ENCODE measurements around the gene MYO18B. TPM values are rescaled to one million over a fixed set of nuclear protein-coding genes. Genes with fewer than 3 reads are reported as not detected.

The MYO18B gene
- total RNA-seq, 1 experiment from 2014 or later: not detected

DNA sequence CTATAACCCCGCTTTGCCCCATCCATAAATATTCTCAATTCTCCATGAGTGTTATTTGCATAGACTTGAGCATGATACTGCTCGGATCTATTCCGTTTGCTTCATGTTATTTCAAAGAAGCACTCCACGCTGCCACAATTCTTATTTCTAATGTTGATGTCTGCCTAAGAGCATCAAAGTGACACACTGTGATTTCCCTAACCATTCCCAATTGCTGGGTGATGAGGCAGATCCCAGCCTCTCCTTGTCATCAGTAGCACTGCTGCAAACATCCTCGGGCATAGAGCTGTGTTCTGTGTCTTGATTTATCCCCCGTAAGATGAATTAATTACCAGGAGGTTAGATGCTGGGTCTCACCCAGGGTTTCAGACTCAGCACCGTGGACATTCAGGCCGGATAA lies 249.0 kb downstream of the MYO18B start:
- DNase-seq (ENCODE audit: low spot score): no peak

DNA sequence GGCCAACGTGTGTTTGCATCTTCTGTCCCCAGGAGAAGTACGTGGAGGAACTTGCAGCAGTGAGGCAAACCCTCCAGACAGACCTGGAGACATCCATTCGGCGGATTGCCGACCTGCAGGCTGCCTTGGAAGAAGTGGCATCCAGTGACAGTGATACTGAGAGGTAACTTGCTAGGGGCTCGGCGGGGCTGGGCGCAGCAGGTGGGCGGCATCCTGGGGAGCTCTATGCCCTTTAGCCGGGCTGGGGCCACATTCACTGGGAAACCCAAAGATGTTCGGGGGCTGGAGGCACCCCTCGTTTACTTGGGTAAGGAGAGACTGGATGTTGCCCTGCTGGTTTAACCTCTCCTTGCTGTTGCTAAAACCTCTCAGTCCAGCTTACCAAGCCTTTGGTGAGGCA lies 250.3 kb downstream of the MYO18B start:
- no peak for DNase-seq (ENCODE audit: low spot score)

DNA sequence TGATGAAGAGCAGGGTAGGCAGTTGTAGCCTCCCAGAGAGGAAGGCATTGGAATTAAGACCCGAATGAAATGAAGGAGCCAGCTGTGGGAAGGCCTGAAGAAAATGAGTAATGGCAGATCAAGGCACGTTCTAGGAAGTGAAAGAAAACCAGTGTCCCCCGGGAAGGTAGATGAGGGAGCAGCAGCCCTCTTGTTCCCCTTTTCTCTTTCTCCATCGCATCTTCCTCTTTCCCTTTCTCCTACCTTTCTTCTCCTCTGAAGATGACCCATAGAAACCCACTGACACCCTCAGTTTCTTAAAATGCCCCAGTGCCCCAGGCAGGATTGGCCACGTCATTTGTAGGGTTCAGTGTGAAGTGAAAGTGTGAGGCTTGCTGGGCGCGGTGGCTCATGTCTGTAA lies 254.7 kb downstream of the MYO18B start:
- no peak for DNase-seq (ENCODE audit: low spot score)

DNA sequence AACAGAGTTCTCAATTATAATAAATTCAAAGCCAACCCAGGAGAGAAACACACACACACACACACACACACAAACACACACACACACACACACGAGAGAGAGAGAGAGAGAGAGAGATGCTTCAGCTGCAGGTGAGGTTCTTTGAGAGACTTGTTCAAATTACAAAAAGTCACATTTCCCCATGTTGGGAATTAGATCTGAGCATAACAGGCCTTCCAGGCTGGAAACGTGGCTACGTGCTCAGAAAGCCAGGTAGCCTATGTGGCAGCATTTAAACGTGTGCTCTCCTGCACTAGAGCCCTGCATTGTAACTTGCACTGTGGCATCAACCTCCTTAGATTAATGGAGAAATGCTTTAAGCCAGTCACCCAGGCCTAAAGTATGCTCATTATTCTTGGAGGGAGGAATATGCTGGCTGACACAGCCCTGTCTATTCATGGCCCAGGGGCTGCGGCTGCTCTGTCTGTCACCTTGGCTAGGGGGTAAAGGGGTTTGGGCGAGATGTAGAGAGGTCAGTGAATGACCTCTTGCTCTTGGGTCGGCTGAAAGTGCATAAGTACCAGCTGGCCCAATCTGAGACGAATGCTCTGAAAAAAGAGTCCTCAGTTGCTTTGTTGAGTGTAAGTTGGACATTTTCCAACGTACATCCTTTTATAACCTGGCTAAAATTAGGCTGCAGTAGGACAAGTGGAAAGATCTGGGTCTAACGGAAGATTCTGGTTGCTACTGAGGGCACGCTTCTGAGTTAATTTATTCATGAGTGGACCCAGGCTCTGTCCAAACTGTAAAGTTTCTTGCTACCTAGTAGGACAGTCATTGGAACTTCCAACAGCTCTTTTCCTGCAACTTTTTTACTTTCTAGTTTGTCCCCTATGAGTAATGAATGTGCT lies 256.1 kb downstream of the MYO18B start:
- no peak for DNase-seq (ENCODE audit: low spot score)

DNA sequence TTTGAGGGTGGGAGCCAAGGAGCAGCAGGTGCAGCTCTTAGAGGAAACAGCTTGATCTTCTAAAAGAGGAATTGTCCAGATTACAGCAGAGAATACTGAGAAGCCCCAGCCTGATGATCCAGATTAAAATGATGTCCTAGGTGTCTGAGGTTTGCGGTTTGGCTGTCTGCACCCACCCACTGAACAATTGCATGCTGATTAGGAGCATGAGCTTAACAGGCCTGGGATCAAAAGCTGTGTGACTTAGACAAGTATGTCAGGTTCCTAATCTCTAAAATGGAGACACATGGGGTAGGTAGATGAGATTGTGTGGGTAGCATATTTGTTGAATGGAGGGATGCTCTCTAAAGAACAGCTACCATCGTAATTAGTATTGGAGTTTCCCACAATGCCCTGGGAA lies 260.5 kb downstream of the MYO18B start:
- no peak for DNase-seq (ENCODE audit: low spot score)

DNA sequence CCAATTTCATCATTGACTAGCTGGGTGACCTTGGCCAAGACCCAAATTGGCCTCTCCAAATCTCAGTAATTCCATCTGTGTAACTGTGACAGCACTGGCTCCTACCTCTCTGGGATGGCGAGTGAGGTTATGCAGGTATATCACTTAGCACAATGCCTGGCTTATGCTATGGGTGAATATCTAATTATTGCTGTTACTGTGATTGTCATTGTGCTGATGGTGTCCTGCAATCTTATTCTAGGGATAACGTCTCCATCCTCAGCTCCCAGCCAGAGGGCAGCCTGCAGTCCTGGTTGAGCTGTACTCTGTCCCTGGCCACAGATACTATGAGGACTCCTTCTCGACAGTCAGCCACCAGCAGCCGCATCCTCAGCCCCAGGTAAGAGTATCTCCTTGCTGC lies 262.5 kb downstream of the MYO18B start:
- DNase-seq (ENCODE audit: low spot score): no peak

DNA sequence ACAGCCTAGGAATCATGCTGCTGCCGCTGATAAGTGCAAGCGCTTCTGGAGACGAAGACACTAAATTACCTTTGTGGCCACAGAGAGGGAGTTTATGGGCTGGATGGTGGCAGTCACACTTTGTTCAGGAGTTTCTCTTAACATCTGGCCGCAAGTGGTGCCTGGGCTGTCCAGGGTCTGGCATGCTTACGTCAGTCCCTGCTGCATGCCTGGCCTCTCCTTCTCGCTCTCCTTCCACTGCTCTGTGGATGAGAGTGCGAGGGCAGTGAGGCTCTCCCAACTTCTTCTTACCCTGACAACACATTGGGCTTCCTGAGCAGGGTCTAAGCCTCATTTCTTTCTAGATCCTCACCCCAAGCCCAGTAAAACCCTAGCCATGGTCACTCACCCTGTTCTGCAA lies 266.6 kb downstream of the MYO18B start:
- DNase-seq (ENCODE audit: low spot score): no peak

DNA sequence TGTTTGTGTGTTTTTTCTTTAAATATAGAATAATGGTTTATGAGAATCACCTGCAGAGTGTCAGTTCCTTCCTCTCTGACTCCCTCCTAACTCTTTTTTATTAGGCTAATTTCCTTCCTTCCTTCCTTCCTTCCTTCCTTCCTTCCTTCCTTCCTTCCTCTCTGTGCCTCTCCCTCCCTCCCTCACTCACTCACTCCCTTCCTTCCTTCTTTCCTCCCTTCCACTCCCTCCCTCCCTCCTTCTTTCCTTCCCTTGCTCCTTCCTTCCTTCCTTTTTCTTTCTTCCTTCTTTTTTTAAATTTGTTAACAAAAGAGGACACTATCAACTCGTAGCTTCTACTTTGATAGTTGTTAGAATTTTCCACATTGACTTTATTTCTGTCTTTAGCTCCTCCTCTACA lies 274.9 kb downstream of the MYO18B start:
- no peak for DNase-seq (ENCODE audit: low spot score)

DNA sequence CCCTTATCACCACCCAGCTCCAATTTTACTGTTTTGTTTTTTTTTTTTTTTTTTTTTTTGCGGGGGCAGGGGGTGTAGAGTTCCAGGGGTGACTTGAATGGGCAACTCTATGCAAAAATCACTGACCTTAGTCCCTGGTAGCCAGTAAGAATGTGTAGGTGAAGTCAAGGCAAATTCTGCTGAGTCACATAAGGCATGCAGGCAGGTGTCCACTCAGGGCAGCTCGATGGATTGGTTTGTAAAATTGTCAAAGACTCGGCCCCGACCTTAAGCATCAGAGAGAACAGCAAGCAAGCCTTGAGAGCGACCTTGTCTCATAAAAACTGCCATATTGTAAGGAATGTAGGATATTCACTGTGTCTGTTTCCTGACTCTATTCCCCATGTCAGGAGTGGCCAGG lies 275.9 kb downstream of the MYO18B start:
- no peak for DNase-seq (ENCODE audit: low spot score)

DNA sequence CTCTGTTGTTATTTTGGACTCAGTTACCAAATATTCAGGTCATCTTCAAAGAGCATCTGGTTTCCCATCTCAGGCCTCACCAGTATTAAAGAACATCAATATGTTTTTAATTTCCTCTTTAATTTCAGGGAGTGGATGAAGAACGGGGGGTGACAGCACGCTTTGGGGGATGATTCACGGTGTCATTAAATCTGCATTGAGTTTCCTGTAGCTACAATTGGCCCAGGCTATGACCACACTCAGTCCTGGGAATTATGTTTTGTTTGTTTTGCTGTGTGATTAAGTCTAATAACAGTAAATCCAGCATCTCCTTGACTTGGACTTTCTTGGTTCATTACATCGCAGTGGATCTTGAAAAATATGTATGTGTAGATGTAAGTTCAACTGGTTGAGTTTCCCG lies 277.6 kb downstream of the MYO18B start:
- DNase-seq (ENCODE audit: low spot score): no peak

DNA sequence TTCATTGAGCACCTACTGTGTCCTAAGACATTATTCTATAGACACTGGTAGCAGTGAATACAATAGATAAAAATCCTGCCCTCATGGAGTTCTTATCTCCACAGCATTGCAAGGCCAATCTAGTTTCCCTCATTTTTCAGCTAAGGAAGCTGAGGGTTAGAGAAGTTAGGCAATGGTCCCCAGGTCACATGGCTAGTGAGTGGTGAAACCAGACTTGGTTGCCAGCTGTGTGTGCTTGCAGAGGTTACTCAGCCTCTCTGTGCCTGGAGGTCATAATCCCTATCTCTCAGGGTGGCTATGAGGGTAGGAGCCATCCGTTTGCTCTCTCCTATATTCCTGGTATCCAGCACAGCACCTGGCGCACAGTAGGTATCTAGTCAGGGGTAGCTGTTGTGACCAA lies 279.5 kb downstream of the MYO18B start:
- DNase-seq (ENCODE audit: low spot score): no peak

DNA sequence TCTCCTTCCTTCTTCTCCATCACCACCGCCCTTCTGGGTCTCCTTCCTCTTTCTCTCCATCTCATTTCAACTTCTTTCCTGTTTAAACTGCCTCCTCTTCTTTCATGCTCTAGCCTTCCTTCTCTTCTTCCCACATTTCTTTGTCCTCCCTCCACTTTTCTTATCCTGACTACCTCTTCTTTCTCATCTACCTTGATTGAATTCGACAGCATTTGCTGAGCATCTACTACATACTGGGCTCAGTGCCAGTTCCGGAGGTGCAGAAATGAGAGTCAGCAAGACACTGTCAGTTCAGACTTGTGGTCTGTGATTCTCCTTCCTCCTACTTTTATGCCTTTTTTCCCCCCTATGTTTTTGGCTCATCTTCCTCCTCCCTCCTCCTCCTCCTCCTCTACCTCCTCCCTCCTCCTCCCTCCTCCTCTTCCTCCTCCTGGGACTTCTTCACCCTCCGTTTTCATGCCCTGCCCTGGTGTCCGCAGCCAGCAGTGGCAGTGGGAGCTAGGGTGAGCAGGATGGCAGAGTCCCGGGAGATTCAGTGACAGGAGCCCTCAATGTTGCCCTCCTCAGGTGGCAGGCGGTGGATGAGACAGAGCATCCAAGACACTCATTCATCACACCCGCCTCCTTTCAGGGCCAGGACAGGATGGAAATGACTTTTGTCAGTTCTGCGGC lies 281.3 kb downstream of the MYO18B start:
- no peak for DNase-seq (ENCODE audit: low spot score)

DNA sequence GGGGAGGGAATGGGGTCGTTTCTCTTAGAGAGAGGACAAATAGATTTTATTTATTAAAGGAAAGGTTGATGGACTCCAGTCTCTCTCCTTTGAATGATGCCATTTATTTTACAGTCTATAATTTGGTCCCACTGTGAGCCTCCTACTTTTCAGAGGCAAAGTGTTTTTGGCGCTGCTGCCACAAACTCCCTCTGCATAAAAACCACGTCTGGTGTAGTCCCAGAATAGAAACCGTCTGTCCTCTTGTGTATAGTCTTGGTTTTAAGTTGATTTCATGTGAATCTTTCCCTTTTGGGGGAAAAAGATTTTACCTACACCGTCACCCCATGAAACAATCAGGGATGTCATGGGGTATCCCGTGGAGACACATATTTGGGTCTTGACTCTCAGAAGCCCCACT lies 283.6 kb downstream of the MYO18B start:
- DNase-seq (ENCODE audit: low spot score): no peak

DNA sequence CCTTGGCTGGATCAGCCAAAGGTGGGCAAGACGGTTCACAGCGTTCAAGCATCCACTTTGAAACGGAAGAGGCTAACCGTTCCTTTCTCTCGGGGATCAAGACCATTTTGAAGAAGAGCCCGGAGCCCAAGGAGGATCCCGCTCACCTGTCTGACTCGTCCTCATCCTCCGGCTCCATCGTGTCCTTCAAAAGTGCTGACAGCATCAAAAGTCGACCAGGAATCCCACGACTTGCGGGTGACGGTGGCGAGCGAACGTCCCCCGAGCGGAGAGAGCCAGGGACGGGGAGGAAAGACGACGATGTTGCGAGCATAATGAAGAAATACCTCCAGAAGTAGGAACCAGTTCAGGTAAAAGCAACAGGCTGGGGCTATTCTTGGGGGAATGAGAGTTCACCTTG lies 285.4 kb downstream of the MYO18B start:
- no peak for DNase-seq (ENCODE audit: low spot score)

DNA sequence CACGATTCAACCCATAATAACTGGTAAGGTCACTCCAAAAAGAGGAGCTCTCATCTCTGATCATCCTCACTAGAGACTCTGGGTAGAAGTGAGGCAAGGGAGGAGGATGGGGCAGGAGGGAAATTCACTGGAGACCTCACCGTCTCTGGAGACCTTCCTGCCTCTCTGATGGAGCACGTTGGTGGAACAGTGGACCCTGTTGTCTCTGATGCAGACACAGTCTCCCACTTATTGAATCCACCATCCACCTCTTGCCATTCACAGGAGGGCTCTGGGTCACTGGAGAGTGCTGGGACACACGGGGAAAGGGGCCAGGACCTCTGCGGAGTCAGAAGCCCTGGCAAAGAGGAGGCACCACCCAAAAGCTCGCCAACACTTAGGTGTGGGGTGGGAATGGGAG lies 289.7 kb downstream of the MYO18B start:
- DNase-seq (ENCODE audit: low spot score): no peak

DNA sequence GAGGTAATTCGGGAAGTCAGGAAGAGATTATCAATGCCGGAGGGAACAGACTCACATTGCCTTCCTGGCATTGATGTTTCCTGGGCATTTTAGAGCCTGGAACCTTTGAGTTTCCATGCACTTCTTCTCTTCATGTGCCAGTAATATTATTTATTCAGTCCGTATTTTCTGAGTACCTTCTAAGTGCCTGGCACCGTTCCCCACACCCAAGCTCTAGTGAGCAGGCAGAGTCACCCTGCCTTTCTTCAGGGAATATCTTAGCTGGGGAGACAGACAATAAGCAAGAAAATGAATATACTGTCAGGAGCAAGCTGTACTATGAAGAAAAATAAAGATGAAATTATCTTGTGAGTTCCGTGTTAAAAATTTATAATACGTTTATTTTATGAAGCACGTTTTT lies 291.1 kb downstream of the MYO18B start:
- no peak for DNase-seq (ENCODE audit: low spot score)

DNA sequence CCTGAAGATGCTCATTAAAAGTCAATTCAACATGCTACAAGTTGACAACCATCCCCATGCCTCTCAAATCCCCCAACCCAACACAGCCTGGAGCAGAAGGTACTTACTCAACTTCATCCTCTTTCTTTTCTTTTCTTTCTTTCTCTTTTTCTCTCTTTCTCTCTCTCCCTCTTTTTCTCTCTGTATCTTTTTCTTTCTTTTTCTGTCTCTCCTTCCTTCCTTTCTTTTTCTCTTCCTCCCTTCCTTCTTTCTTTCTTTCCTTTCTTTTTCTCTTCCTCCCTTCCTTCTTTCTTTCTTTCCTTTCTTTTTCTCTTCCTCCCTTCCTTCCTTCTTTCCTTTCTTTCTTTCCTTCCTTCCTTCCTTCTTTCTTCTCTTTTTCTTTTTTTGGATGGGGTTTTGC lies 291.6 kb downstream of the MYO18B start:
- no peak for DNase-seq (ENCODE audit: low spot score)

DNA sequence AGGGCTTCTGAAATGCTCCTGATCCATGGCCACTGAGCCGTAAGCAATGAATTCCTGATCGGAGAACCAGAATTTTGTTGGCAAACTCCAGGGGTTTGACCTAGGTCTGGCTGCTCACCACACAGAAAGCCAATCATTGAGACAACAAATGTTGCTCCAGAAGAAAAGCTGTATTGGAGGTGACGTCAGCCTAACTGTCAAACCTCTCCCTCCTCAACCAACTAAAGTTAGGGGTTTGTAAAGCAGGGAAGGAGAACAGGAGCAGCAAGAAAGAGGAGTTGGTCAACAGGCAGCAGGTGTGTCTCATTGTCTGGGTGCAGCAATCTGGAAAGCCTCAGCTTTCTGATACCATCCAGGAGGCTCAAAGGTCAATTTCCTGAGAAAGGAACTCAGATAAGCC lies 293.5 kb downstream of the MYO18B start:
- no peak for DNase-seq (ENCODE audit: low spot score)

DNA sequence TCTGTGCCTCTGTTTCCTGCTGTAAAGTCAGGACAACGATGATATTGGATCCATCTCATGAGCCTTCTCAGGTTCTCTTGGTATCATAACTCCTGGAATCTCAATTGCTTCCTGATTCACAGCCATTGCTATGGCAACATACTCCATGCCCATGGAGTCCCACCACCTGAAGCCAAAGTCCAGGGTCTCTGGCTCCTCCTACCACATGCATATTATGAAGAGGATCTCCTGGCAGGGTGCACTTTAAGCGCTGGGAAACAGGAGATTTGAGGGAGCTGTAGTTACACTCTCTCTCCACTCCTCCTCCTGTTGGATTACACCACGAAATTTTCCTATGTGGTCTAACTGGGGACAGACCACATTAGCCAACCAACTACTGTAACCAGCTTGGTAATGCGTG lies 296.4 kb downstream of the MYO18B start:
- DNase-seq (ENCODE audit: low spot score): no peak

DNA sequence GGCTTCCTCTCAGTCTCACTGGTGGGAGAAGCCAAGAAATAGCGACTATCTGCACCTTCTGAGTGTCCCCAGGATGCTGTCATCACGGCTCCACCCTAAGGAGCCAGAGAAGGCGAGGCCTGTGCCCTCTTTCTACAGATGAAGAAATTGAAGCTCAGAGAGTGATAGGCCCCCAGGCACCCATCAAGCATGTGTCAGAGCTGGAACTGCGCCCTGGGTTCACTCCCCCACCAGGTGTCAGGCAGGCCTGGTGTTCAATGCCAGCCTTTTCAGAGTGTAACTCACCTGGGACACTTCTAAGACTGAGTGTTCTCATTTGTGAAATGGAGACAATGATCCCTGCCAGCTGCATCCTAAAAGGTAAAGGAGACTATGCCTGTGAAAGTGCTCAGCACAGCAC lies 299.9 kb downstream of the MYO18B start:
- DNase-seq (ENCODE audit: low spot score): no peak

DNA sequence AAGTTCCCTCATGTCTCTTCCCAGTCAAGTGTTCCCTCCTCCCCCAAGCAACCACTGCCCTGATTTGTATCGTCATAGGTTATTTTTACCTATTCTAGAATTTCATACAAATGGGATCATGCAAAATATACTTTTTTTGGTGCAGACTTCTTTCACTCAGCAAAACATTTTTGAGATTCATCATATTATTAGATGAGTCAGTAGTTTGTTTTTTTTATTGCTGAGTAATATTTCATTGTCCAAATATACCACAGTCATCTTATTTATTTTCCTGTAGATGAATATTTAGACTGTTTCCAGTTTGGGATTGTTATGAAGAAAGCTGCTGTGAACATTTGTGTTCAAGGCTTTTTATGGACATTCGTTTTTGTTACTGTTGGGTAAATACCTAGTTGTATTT lies 301.0 kb downstream of the MYO18B start:
- DNase-seq (ENCODE audit: low spot score): no peak

DNA sequence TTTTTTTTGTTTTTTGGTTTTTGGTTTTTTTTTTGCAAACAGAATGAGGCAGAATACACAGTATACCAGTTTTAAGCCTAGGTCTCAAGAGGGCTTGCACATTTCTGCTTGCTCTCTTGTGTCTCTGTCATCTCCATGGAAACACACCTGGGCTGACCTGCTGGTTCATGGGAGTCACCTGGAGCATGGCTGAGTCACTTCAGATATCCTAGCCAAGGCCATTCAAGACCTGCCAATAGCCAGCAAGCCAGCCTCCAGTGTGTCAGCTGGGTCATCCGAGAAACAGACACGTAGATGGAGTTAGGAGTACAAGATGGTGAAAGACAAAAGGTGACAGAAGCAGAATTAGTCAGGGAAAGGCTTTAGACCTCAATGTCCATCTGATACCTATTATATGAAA lies 303.1 kb downstream of the MYO18B start:
- no peak for DNase-seq (ENCODE audit: low spot score)

DNA sequence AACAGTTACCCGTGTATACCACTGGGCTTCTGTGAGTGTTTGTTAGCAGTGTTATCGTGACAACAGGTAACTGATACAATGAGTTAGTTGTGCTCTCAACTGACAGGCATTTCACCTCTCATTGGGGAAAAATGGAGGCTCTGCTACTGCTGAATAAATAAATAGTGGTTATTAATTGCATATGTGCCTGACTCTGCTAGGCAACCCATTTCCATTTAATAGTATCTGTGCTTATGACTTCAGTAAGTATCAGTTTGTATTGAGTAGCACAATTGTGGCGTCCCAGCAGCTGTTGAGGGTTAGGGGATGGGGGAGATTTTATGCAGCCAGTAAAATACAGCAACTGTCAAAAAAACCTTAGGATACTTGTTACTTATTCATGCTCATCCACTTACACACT lies 303.9 kb downstream of the MYO18B start:
- no peak for DNase-seq (ENCODE audit: low spot score)

DNA sequence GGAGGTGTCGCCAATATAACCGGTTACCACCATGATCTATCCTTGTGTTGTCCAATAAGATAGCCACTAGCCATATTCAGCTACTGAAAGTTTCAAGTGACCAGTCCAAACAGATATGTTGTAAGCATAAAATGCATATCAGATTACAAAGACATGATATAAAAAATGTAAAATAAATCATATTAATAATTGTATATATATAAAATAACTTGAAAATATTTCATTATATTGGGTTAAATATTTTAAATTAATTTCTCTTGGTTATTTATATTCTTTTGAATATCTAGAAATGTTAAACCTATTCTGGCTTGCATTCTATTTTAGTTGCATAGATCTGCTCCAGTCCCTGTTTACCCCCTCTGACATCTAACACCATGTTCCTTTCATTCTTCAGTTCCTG lies 305.5 kb downstream of the MYO18B start:
- no peak for DNase-seq (ENCODE audit: low spot score)
